Liver (tissue), 3 donors: ENCODE measurements around the gene SP9.

Experiments
- ATF3 ChIP-seq: IDR thresholded peaks from 2 replicates; pipeline ENCODE4 v1.6.1; 2016; ENCODE audit warnings: antibody characterized with exemption
- CTCF ChIP-seq: fragments of 150-350 bp; IDR thresholded peaks from 2 replicates; pipeline ENCODE4 v1.5.1; 2017; ENCODE audit warnings: improper control_type of control experiment, low read depth, low read length; ENCODE audit not compliant: missing input control
- FOXA1 ChIP-seq: IDR thresholded peaks from 2 replicates; pipeline ENCODE4 v1.6.1; 2016; ENCODE audit warnings: antibody characterized with exemption
- REST ChIP-seq: IDR thresholded peaks from 2 replicates; pipeline ENCODE4 v1.6.1; 2016; ENCODE audit warnings: antibody characterized with exemption, mild to moderate bottlenecking
- RXRA ChIP-seq, 2 donors: IDR thresholded peaks; 2 replicates each; pipeline ENCODE4 v1.6.1; 2017 to 2018; ENCODE audit warnings: antibody characterized with exemption in 2 of 2, mild to moderate bottlenecking in 1 of 2
- TAF1 ChIP-seq: conservative IDR thresholded peaks from 2 replicates; pipeline ENCODE4 v1.6.1; 2016; ENCODE audit warnings: antibody characterized with exemption, mild to moderate bottlenecking
- donor health status: healthy.
- donor health status: healthy.

- TF ChIP-seq CTCF (no peak), RXRA (IDR thresholded peaks at IDR 0.05) (no peak), REST (no peak), TAF1 (no peak), ATF3 (no peak), FOXA1 (no peak)
These were observed 8.1 kb downstream of the SP9 start for GRCh38 chr2:174342686-174343342.
